HG02885 (cell line): ENCODE results near the gene HMX1.

Experiments
- ATAC-seq: cut with Tn5 transposase; IDR thresholded peaks from one replicate; pipeline ENCODE4 v1.9.1; 2021; ENCODE audit warnings: mild to moderate bottlenecking; ENCODE audit not compliant: unreplicated experiment, poor library complexity

HMX1 gene

GRCh38 chr4:8893624-8894423 is 22.2 kb upstream of the HMX1 start:
- ATAC-seq = no peak

GRCh38 chr4:8893227-8893623 is 21.6 kb upstream of the HMX1 start:
- ATAC-seq = no peak

GRCh38 chr4:8892556-8893226 is 21.1 kb upstream of the HMX1 start:
- no peak for ATAC-seq

- ATAC-seq = no peak
Measured at GRCh38 chr4:8891646-8892555, 20.3 kb upstream of the HMX1 start.

- ATAC-seq = no peak
Measured at GRCh38 chr4:8891255-8891645, 19.6 kb upstream of the HMX1 start.

- no peak for ATAC-seq
Measured at GRCh38 chr4:8888856-8889255, 17.2 kb upstream of the HMX1 start.

- no peak for ATAC-seq
Measured at GRCh38 chr4:8886612-8887406, 15.2 kb upstream of the HMX1 start.

- ATAC-seq = no peak
Measured at GRCh38 chr4:8882239-8882638, 10.6 kb upstream of the HMX1 start.

GRCh38 chr4:8880851-8881250 is 9.2 kb upstream of the HMX1 start:
- no peak for ATAC-seq

- no peak for ATAC-seq
Measured at GRCh38 chr4:8879574-8879973, 7.9 kb upstream of the HMX1 start.

- no peak for ATAC-seq
Measured at GRCh38 chr4:8878421-8878820, 6.8 kb upstream of the HMX1 start.

GRCh38 chr4:8877780-8878040 is 6.1 kb upstream of the HMX1 start:
- no peak for ATAC-seq

- ATAC-seq = no peak
Measured at GRCh38 chr4:8876982-8877779, 5.5 kb upstream of the HMX1 start.

- ATAC-seq = no peak
Measured at GRCh38 chr4:8874896-8875680, 3.4 kb upstream of the HMX1 start.

- no peak for ATAC-seq
Measured at GRCh38 chr4:8874003-8874895, 2.6 kb upstream of the HMX1 start.

GRCh38 chr4:8872402-8873291 is 1.0 kb upstream of the HMX1 start:
- ATAC-seq = no peak
